GM18498 (cell line): ENCODE results near the gene TRIM63.

Experiments
- ATAC-seq: cut with Tn5 transposase; IDR thresholded peaks from one replicate; pipeline ENCODE4 v1.9.1; 2021; ENCODE audit warnings: mild to moderate bottlenecking, moderate library complexity; ENCODE audit not compliant: unreplicated experiment

Gene TRIM63

DNA sequence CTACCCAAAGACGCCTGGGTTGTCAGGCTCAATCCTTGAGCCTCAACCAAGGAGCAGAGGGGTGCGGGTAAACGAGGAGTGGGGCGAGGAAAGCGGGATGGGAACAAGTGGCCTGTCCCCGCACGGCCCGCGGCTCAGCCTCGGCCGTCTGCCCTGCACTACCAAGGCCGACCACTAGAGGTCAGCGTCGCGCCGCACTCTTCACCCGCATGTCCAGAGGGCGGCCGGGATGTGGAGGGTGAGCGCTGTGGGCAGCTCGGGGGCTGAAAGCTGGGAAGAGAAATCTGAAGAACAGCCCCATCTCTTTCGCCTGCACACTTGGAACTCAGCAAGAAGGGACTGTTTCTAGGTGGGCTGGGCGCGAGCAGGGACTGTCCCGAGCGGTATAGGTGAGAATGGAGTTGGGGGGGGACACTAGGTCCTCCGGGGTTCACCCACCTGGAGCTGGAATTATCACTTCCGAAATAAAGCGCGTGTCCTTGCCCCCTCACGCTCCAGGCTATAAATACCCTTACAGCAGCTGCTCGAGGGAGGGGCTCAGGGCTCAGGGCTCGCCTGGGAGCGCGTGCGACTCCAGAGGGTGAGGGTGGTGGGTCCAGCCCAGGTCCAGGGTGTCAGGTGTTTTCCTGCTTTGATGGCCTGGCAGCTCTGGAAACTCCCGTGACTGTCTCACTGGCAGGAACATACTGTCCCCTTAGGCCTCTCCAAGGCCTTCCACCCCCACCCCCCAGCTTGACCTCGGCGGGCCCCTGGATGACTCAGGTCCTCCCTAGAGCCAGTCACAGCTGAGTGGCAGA is 31.3 kb downstream of the TRIM63 start:
- peak; percentile 81 for ATAC-seq

DNA sequence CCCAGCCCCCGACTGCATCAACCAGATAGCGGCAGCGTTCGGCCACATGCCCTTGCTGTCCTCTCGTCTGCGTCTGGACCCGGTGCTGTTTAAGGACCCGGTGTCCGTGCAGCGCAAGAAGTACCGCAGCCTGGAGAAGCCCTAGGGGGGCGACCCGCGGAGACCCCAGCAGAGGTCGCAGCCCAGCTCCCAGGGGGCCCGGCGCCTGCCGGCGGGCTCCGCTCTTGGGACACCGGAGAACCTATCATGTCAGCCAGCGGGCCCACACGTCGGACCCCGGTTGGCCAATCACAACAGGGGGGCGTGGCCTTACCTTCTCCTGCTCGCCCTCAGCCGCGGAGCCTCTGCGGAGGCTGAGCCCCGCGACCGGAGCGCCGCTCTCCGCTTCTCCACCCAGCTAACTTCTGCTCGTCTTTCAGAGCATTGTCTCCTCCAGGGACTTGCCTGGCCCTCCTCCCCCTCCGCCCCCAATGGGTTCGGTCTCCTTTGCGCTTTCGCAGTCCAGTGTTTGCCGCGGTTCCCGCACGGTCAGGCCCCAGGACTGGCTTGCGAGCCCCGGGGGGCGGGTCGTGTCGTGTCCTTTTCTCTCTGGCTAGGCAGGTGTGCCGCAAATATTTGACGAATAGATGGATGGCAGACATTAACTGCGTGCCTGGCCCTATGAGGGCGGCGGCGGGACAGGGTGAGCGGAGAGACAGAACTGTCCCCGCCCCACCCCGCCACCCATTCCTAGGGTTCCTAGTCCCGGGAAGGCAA is 32.0 kb downstream of the TRIM63 start:
- ATAC-seq = peak; percentile 89

DNA sequence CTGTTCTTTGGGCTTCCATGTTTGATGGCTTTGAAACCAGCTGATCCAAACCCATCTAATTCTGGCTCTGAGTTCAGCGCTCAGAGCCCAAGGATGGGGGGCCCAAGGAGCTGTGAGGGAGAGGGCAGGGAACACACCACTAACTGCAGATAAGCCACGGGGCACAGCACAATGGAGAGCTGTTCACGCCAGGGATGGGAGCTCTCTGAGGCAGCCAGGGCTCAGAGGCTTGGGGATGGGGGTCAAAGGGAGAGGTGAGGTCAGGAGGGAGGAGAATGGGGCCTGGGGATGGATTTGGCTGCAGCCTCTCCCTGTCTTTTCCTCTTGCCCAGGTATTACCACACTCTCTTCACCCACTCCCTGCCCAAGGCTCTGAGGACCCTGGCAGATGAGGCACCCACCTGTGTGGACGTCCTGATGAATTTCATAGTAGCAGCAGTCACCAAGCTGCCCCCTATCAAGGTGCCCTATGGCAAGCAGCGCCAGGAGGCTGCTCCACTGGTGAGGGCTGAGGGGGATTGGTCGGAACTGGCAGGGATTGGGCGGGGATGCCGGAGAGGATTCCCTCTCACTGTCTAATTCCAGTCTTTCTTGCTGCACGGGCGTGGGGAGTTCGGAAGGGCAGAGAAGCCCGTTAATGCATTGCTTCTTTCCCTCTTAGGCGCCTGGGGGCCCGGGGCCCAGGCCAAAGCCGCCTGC is 32.8 kb downstream of the TRIM63 start:
- no peak for ATAC-seq

DNA sequence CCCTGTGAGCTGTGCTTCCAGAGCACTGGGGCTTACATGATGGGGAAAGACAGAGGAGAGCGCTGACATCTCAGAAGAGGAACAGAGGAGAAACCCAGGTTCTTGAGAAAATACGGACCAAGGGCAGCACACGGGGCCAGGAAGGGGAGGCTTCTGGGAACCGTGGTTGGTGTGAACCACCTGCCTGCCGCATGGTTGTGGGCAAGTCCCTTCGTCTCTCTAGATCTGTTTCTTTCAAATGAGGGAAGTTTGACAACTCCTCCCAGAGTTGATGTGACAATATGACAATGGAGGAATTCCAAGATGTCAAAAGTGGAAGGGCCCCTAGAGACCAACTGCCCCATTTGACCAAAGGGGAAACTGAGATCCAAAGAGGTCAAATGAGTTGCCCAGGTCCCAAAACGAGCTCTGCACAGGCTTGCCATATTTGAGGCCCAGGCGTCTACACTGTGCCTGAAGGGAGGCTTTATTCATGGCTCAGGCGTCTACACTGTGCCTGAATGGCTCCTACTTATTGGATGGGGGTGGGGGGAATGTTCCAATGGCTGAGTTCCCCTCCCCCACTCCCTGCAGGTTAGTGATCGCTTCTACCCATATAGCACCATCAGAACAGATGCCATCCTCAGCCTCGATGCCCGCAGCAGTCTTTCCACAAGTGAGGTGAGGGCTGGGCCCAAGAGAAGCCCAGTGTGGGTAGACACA is 34.6 kb downstream of the TRIM63 start:
- no peak for ATAC-seq

DNA sequence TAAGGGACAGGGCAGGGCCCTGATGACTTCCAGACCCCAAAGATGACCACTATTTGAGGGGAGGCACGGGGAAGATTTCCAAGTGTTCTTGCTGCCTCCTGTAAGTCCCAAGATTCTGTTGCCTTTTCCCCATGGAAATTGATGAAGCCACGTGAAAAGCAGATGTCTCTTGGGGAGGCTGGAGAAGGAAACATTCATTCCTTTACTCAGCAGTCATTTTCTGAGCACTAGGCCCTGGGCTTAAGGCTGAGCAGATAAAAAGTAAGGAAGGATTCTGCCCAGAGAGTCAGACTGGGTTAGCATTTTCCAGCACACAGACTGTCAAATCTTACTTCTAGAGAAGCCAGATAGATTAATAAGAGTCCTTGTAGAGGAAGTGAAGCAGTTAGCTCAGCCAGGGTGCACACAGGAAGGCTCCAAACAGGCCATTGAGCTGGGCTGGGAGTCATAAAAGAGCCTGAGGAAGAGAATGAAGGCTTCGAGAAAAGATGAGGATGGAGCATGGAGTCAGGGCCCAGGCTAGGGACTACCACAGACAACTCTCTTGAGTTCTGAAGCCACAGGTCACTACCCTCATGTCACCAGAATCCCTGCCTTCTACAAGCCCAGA is 35.7 kb downstream of the TRIM63 start:
- ATAC-seq = no peak

DNA sequence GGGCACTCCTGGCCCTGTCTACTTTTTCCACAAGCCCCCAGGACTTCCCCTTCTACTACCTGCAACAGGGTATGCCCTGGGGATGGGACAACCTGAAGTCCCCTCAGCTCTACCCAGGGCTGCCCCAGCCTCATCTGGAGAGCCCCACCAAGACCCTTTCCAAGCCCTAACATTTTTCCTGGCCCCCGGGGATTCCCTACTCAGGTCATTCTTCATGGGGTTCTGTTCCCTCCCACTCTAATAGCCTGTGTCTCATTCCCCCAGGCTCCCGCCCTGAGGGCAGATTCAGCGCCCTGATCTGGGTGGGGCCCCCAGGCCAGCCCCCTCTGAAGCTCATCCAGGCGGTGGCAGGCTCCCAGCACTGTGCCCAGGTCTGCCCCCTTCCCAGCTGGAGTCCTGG is 36.2 kb downstream of the TRIM63 start:
- no peak for ATAC-seq

DNA sequence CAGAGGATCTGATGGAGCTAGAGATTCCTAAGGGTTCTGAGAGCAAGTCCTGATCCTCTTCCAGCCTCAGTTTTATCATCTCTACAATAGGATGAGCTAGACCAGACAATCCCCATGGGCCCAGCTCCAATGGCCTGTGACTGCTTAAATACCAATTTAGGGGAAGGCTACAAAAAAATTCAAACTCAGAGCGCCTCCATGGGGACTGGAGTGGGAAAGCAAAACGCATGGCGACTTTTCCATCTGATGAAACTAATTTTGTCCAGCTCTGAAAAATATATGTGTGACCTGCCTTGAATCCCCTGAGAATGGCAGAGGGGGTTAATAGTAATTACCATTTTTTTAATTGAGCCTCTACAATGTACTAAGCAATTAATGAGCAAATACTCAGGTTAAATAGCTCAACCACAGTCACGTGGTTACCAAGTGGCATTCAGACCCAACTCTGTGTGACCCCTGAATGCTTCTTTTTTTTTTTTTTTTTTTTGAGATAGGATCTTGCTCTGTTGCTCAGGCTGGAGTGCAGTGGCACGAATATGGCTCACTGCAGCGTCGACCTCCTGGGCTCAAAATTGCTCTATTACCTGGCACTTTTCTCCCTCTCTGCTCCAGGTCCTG is 37.5 kb downstream of the TRIM63 start:
- ATAC-seq = no peak

DNA sequence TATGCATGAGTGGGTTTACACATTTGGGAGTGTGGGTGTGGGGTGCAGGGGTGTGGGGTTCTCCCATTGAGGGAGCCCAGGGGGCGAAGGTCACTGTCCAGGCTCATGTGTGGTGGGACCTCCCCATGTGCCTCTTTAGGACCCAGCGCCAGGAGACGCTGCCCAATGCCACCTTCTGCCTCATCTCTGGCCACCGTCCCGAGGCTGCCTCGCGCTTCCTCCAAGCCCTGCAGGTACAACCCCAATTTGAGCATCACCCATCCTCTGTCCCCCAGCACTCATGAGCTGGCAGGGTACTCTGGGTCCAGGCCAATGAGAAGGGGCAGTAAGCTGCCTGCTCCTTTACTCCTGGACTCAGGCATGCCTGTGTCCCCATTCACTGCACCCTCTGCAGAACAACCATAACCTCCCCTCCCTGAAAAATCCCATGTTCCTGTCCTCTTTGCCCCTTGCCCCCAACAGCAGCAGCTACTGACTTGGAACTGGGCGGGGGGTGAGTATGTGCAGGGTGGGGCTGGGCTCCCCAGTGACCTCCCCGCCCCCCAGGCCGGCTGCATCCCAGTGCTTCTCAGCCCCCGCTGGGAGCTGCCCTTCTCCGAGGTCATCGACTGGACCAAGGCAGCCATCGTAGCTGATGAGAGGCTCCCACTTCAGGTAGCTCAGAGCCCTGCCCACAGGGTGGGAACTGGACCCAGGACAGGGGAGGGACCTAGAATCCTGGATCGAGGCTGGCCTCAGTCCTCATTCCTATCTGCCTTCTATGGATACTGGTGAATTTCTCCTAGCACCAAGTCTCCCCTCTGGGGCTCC is 38.2 kb downstream of the TRIM63 start:
- ATAC-seq = no peak

DNA sequence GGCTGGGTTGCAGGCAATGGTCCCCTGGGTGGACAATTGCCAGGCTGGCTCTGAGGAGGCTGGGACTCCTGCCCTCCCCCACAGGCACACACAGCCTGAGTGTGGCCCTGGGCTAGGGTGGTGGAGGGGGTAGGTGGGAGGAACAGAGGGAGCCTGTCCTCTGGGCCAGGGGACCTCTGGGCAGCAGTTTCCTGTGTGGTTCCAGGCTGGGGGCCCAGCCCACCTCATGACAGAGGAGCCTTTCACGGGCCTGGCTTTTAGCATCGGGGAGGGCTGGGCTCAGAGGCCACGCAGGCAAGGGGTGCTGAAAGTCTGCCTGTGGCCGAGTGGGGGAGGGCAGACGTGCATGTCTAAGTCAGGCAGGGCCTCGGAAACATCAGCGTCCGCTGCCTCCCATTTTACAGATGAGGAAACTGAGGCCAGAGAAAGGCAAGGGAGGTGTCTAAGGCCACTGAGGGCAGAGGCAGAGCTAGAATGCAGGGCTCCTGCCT is 38.9 kb downstream of the TRIM63 start:
- ATAC-seq = no peak

DNA sequence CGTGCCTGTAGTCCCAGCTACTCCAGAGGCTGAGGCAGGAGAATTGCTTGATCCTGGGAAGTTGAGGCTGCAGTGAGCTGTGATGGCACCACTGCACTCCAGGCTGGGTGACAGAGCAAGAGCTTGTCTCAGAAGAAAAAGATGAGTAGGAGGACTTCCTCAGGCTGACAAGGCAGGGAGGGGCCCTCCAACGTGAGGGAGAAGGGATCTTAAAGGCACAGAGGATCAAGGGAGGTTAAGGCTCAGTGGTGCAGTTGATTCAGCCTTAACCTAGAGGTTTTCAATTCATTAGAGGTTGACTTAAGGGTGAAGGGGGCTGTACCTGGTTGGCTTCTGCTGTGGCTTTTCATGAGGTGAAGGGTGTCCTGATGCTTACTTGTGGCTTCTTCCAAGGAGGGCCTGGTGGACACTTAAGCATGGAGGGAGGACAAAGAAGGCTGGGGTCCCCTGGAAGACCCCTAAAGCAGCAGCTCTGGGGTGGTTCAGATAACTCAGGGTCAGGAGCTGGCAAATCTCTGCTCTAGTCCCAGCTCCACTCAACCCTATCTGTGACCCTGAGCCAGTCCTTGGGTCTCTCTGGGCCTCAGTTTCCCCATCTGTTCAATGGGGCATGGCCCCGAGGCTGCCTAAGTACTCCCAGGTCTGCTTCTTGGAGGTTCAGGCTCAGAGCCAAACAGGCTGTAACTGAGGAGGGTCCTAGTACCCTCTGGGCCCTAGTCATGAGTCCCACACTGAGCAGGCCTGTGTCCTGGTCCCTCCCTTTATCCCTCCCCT is 39.5 kb downstream of the TRIM63 start:
- no peak for ATAC-seq

DNA sequence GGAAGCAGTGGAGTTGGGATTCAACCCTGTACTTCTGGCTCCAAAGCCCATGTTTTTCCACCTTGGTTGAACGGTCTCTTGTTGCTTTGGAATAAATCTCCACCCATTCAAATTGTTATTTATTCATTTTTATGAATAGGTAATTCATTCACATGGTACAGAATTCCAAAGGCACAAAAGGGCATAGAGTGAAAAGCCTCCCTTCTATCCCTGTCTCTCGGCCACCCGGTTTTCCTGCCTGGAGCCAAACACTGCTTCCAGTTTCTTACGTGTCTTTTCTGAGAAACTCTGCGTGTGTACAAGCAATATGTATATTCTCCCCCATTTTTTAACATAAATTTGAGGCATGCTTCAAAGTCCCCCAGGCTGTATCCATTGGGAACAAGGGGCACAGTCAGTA is 41.9 kb downstream of the TRIM63 start:
- no peak for ATAC-seq

DNA sequence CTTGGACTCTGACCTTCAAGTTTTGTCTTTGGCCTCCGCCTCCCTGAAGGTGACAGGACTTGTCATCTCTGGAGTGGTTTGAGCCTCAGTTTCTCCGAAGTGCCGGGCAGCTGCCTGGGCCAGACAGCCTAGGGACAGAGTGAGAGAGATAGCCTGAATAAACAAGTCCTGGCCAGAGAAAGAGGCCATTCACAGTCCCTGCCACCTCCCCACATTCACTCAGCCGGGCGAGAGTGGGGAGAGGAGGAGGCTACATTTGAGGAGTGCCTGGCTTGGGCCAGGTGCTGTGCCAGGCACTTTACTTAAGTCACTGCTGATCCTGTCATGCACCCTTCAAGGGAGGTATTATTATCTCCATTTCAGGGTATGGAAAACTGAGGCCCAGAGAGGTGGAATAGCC is 42.4 kb downstream of the TRIM63 start:
- ATAC-seq = no peak

DNA sequence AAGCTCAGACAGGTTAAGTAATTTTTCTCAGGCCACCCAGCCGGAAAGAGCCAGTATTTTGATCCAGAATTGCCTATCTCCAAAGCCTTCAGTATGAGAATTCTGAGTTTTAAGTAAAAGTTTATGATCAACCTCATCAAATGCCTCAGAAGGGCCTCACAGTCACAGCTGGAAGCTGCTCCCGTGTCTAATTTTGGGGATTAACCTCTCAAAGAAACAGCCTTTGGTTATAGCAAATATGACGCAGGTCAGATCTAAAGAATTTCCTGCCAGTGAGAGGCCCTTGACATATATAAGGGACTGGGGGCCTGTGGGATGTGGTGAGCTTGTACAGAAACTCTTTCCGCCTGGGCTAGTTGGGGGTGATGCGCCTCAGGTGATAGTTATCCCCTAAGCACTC is 43.6 kb downstream of the TRIM63 start:
- no peak for ATAC-seq

DNA sequence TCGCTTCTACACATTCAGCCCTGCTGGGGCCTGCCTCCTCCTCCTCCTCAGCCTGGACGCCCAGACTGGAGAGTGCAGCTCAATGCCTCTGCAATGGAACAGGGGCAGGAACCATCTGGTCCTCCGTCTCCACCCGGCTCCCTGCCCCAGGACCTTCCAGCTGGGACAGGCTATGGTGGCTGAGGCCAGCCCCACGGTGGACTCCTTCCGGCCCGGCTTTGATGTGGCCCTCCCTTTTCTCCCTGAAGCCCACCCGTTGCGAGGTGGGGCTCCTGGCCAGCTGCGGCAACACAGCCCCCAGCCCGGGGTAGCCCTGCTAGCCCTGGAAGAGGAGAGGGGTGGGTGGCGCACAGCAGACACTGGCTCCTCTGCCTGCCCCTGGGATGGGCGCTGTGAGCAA is 44.4 kb downstream of the TRIM63 start:
- ATAC-seq = no peak

DNA sequence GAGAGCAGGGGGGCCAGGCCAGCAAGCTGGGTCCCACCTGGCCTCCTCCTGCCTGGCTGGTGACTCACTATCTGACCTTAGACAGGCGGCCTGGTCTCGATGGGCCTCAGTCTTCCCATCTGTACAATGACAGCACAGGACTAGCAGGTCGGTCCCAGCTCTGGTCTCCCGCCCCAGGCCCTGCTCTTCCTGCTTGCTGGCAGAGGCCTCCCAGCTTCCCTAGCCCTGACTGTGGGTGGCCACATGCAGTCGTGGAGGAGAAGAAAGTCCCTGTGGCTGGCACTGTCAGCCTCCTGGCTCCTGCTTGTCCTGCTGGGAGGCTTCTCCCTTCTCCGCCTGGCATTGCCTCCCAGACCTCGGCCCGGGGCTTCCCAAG is 45.0 kb downstream of the TRIM63 start:
- no peak for ATAC-seq

DNA sequence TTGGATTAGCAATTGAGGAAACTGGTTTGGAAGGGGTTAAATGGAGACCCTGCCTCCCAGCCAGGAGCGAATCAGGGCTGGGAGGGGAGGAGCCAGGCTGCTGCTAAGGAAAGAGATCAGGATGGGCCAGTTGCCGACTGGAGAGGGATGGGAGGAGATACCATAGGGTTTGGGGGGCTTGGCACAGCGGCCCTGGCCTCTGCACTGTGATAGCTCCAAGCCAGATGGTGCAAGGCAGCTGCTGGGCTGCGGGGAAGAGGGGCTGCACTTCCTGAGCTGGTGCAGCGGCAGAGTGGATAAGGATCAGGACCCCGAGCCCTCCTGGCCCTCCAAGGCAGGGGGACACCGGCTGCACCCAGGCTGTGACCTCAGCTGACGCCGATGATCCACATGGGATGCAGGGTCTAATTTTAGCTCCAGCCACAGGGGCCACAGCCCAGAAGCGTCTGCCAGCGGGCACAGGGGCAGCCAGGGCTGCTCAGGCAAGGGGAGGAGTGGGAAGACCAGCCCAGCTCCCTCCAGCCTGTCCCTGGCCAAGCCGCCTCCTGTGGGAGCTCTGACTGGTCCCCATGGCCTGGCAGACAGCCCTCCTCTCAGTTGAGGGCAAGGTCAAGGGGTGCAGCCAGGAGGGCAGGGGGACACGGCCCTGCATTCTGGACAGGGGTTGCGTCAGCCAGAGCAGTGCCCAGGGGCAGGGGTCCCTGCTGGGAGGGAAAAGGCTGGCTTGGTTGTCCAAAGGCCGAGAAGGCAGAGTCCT is 45.6 kb downstream of the TRIM63 start, which contains the start of gene EXTL1:
Gene EXTL1, plus strand, starts transcription at position 129 of the 757 bp plus-strand sequence. CDS start 872 bp downstream, outside the sequence.
- no peak for ATAC-seq

DNA sequence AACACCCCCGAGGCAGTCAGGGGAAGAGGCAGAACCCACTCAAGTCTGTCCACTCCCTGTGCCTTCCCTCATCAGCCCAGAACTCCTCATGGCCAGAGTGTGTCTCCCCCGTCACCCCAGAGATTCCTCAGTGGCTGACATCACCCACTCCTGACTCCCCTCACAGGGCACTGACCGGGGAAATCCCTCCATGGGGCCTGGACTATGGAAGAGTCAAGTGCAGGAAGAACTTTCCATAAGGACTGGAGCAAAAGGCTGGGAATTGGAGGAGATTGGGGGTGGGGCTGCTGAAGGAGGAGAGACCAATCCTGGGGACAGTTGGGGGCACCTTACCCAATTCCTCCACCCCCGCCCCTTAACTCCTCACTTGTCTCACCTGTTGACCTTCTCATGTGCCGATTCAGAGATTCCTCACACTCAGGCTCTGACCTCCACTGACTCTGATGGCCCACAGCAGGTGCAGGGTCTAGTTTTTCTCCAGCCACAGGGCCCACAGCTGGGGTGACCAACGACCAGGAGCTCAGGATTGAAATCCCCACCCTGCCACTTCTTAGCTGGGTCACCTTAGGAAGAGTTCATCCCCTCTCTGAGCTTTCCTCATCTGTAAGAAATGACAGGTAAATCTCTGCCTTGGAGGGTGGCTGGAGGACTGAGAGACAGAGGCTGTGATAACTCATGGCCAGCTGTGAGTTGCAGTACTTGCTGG is 46.3 kb downstream of the TRIM63 start:
- ATAC-seq = no peak
